PC-3 (cell line): ENCODE results near the gene MARCKS. TPM values are rescaled to one million over a fixed set of nuclear protein-coding genes. Genes with fewer than 3 reads are reported as not detected.

Experiments used
- ATAC-seq: fragments of 200-7000 bp; cut with Tn5 transposase; 2 replicates; pipeline ENCODE4 v1.9.1; 2020; ENCODE audit warnings: mild to moderate bottlenecking, moderate library complexity
- BruUV-seq: library from RNA; stranded (reverse); fragments of 400-500 nt; replicated peaks from 2 replicates; lab custom pipeline; 2021; lab: Mats Ljungman, UMichigan
- CTCF ChIA-PET: fragments of 300-600 bp; sonication (Branson Sonifier 250); formaldehyde crosslinking; loops from one replicate; lab custom pipeline; 2022; ENCODE audit warnings: antibody characterized with exemption; lab: Charles Lee
- POLR2A ChIA-PET: fragments of 300-600 bp; sonication (Branson Sonifier 250); formaldehyde crosslinking; loops from one replicate; lab custom pipeline; 2022; ENCODE audit warnings: antibody characterized with exemption; ENCODE audit not compliant: unreplicated experiment; lab: Charles Lee
- DNase-seq: peaks from one replicate; pipeline ENCODE4 v3.0.0-alpha.2; 2015
- H2AFZ ChIP-seq: fragments of 300-600 bp; sonication (generic); 2 replicates; pipeline ENCODE4 v1.6.0; 2016; ENCODE audit warnings: antibody characterized with exemption, low read length
- H3F3A ChIP-seq: fragments of 300-600 bp; sonication (generic); one replicate; pipeline ENCODE4 v1.6.0; 2017; ENCODE audit warnings: antibody characterized with exemption, low read length, control low read depth, mild to moderate bottlenecking; ENCODE audit not compliant: unreplicated experiment
- H3K27ac ChIP-seq: fragments of 300-600 bp; sonication (generic); 2 replicates; pipeline ENCODE4 v1.5.1; 2016; ENCODE audit warnings: mild to moderate bottlenecking, low read length
- H3K27me3 ChIP-seq: fragments of 300-600 bp; sonication (generic); 2 replicates; pipeline ENCODE4 v1.6.1; 2016; ENCODE audit warnings: low read length, mixed read lengths
- H3K36me3 ChIP-seq: fragments of 300-600 bp; sonication (generic); 2 replicates; pipeline ENCODE4 v1.6.1; 2016; ENCODE audit warnings: low read depth, mixed run types, low read length, mixed read lengths
- H3K4me1 ChIP-seq: fragments of 300-600 bp; sonication (generic); 2 replicates; pipeline ENCODE4 v1.5.1; 2016; ENCODE audit warnings: low read length; ENCODE audit not compliant: insufficient read depth
- H3K4me2 ChIP-seq: fragments of 300-600 bp; sonication (generic); 2 replicates; pipeline ENCODE4 v1.6.0; 2016; ENCODE audit warnings: low read length
- H3K4me3 ChIP-seq: fragments of 300-600 bp; sonication (generic); 2 replicates; pipeline ENCODE4 v1.5.1; 2016; ENCODE audit warnings: mild to moderate bottlenecking, low read length, mixed read lengths
- H3K79me2 ChIP-seq: fragments of 300-600 bp; sonication (generic); 2 replicates; pipeline ENCODE4 v1.6.1; 2017; ENCODE audit warnings: low read length, mixed read lengths
- H3K9ac ChIP-seq: fragments of 300-600 bp; sonication (generic); 2 replicates; pipeline ENCODE4 v1.6.0; 2016; ENCODE audit warnings: mild to moderate bottlenecking, low read length
- H3K9me2 ChIP-seq: fragments of 300-600 bp; sonication (generic); replicated peaks from 2 replicates; pipeline ENCODE4 v1.6.1; 2016; ENCODE audit warnings: mixed run types, low read length, mixed read lengths
- H3K9me3 ChIP-seq: fragments of 300-600 bp; sonication (generic); 2 replicates; pipeline ENCODE4 v1.6.1; 2016; ENCODE audit warnings: low read length, mixed read lengths
- H4K20me1 ChIP-seq: fragments of 300-600 bp; sonication (generic); 2 replicates; pipeline ENCODE4 v1.6.1; 2016; ENCODE audit warnings: low read length, mixed read lengths
- EZH2 ChIP-seq: fragments of 300-600 bp; sonication (generic); IDR thresholded peaks from one replicate; pipeline ENCODE4 v1.6.1; 2017; ENCODE audit warnings: antibody characterized with exemption, mild to moderate bottlenecking, low read length; ENCODE audit not compliant: unreplicated experiment
- EZH2phosphoT487 ChIP-seq: fragments of 300-600 bp; sonication (generic); IDR thresholded peaks from 2 replicates; pipeline ENCODE4 v1.6.1; 2018; ENCODE audit warnings: mild to moderate bottlenecking, antibody characterized with exemption, low read length, borderline replicate concordance
- intact Hi-C: fragments of 100-400 bp; cut with micrococcal nuclease; formaldehyde crosslinking; loops from 2 replicates; pipeline ENCODE4 v1.9.0; 2023
- total RNA-seq: library from RNA; depleted of rRNA; stranded (reverse); fragments of >200 nt; gene quantifications from 2 replicates; pipeline ENCODE4 v1.2.3, GENCODE V29; 2014
- TF ChIP-seq, protein P1 (sequence below): fragments of 300-600 bp; sonication (generic); conservative IDR thresholded peaks from 2 replicates; pipeline ENCODE4 v1.5.1; 2017; ENCODE audit warnings: antibody characterized with exemption, low read depth, mild to moderate bottlenecking, low read length

Gene MARCKS
- total RNA-seq, 1 experiment from 2014 or later, result 51.5 TPM

DNA sequence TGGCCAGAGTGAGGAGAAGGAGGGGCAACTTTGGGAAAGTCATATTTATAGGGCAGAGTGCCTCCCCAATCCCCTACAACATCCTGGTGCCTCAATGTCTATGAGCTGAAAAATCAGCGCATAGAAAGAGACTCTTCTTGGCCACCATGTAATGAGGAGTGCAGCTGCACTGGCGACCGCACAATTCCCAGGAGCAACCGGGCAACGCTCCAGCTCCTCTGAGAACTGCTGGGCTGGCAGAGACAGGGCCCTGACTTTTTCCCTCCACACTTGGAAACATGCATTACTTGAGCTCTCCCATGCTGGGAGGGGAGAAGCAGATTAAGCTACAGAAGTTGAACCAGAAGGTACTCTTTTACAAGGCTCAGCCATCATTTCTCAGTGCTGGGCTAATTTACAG is 31.4 kb upstream of the MARCKS start:
- Histone ChIP-seq H3K9me2 (no peaks in the 10 kb centered on the region), H2AFZ (no peak overlapping the region), H3K27me3 (no peaks in the 10 kb centered on the region), H3K9me3 (no peaks in the 10 kb centered on the region), H3K4me2 (no peak overlapping the region), H3K36me3 (no peaks in the 10 kb centered on the region), H3K27ac (no peak overlapping the region), H3F3A (no peaks in the 10 kb centered on the region), H3K9ac (no peak overlapping the region), H4K20me1 (no peaks in the 10 kb centered on the region), H3K79me2 (no peaks in the 10 kb centered on the region), H3K4me3 (no peak overlapping the region), H3K4me1 (no peaks in the 10 kb centered on the region)
- DNase-seq (no peak), ATAC-seq (no peak)
- CTCF ChIA-PET, result no interaction called here
- TF ChIP-seq EZH2, result no peak
- TF ChIP-seq, protein P1, sequence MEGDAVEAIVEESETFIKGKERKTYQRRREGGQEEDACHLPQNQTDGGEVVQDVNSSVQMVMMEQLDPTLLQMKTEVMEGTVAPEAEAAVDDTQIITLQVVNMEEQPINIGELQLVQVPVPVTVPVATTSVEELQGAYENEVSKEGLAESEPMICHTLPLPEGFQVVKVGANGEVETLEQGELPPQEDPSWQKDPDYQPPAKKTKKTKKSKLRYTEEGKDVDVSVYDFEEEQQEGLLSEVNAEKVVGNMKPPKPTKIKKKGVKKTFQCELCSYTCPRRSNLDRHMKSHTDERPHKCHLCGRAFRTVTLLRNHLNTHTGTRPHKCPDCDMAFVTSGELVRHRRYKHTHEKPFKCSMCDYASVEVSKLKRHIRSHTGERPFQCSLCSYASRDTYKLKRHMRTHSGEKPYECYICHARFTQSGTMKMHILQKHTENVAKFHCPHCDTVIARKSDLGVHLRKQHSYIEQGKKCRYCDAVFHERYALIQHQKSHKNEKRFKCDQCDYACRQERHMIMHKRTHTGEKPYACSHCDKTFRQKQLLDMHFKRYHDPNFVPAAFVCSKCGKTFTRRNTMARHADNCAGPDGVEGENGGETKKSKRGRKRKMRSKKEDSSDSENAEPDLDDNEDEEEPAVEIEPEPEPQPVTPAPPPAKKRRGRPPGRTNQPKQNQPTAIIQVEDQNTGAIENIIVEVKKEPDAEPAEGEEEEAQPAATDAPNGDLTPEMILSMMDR, result no peak
- TF ChIP-seq EZH2phosphoT487, result no peak
- no TSS peak for BruUV-seq
- POLR2A ChIA-PET, result no interaction called here
- intact Hi-C loops, result no loop called here

DNA sequence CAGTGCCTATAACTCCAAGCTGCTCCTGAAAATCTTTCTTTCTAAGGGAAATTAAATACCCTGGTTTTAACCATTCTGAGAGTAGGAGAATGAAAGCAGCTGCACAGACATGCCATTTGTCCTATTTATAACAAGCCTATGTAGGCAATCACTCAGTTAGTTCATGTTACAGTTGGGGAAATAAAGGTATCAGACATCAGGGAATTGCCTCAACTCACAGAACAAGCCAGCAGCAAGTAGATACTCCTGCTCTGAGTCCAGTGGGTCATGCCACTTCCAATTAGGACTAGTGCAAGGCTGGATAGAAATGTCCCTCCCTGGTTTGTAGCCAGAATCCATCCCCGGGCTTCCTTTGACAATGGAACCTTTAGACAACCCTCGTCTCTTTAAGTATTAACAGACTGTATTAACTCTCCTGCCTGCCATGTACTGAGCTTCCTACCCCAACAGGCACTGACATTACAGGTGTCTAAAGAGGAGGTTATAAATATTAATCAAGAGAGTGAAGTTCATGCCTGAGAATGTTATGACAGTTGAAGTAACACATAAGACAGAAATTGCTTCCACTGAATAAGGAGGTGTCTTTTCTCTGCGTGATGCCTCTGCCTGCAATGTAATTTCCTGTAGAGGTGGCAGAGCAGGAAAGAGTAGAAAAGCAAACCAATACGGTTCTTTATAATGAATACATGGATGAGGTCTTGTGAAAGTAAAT is 28.0 kb upstream of the MARCKS start:
- Histone ChIP-seq H3K9ac (no peak overlapping the region), H3K9me3 (no peaks in the 10 kb centered on the region), H3K79me2 (no peaks in the 10 kb centered on the region), H4K20me1 (no peaks in the 10 kb centered on the region), H3K4me3 (no peak overlapping the region), H3K27ac (no peak overlapping the region), H3K36me3 (no peaks in the 10 kb centered on the region), H3K27me3 (no peaks in the 10 kb centered on the region), H3K9me2 (no peaks in the 10 kb centered on the region), H3F3A (no peaks in the 10 kb centered on the region), H2AFZ (no peak overlapping the region), H3K4me2 (no peak overlapping the region), H3K4me1 (0 out of 2 replicates have a peak, but pooled peaks cover 2% of the 10 kb centered on the region)
- TF ChIP-seq, protein P1, result no peak
- TF ChIP-seq EZH2 (no peak), EZH2phosphoT487 (no peak)
- ChIA-PET POLR2A (no interaction called here), CTCF (no interaction called here)
- intact Hi-C loops, result no loop called here
- ATAC-seq (no peak), DNase-seq (no peak)
- BruUV-seq, result no TSS peak

DNA sequence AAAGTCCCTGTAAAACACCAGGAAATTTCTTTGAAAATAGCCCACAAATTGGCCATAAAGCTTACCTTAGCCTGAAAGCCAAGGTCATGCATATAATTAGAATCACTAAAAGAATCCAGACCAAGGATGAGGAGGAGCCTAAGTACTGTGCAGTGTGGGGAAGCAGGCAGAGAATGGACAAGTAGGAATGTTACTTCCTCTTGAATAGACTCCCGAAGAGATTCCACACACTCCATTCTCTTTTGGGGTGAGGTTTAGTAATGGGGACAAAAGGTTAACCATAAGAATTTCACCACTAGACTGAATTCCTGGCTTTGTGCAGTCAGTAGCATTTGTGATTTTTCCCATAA is 27.5 kb upstream of the MARCKS start:
- no peak overlapping the region for H3K4me2 ChIP-seq
- H3K36me3 ChIP-seq, result no peaks in the 10 kb centered on the region
- no peak for TF ChIP-seq EZH2phosphoT487
- TF ChIP-seq EZH2, result no peak
- TF ChIP-seq, protein P1, result no peak
- no peaks in the 10 kb centered on the region for H3K79me2 ChIP-seq
- 0 out of 2 replicates have a peak, but pooled peaks cover 2% of the 10 kb centered on the region for H3K4me1 ChIP-seq
- no peaks in the 10 kb centered on the region for H3K9me3 ChIP-seq
- no peak overlapping the region for H2AFZ ChIP-seq
- H3K4me3 ChIP-seq, result no peak overlapping the region
- ChIA-PET POLR2A (no interaction called here), CTCF (no interaction called here)
- H3K9me2 ChIP-seq, result no peaks in the 10 kb centered on the region
- no peak for DNase-seq
- ATAC-seq, result no peak
- H3F3A ChIP-seq, result no peaks in the 10 kb centered on the region
- no peaks in the 10 kb centered on the region for H3K27me3 ChIP-seq
- no peak overlapping the region for H3K9ac ChIP-seq
- intact Hi-C loops, result no loop called here
- no peak overlapping the region for H3K27ac ChIP-seq
- no TSS peak for BruUV-seq
- no peaks in the 10 kb centered on the region for H4K20me1 ChIP-seq
